ENCODE data around the gene NR6A1.
A peak's percentile ranks its signal among the peaks of the same experiment; 100 is the strongest.
"Not testable (repeated sequence)": the region's sequence is repeated elsewhere in the genome, so short reads cannot be mapped to it uniquely, and the experiment has no call there.

Gene NR6A1

GRCh38 chr9:124774129-124774978 is 3.2 kb upstream of the NR6A1 start:
- DNase-seq = peak; percentile 14

- no peak for DNase-seq
These were observed 2.5 kb upstream of the NR6A1 start for GRCh38 chr9:124773473-124774128.

GRCh38 chr9:124772877-124773276 is 1.8 kb upstream of the NR6A1 start:
- not testable (repeated sequence) for DNase-seq

GRCh38 chr9:124771867-124772679 is 962 bp upstream of the NR6A1 start:
- peak; percentile 26 for DNase-seq

- no peak for DNase-seq
These were observed 621 bp downstream of the NR6A1 start for GRCh38 chr9:124770359-124771020.

- no peak for DNase-seq
These were observed 1.4 kb downstream of the NR6A1 start for GRCh38 chr9:124769549-124770358.

GRCh38 chr9:124768750-124769548 is 2.2 kb downstream of the NR6A1 start:
- no peak for DNase-seq

GRCh38 chr9:124768334-124768733 is 2.8 kb downstream of the NR6A1 start:
- no peak for DNase-seq

GRCh38 chr9:124767821-124768220 is 3.3 kb downstream of the NR6A1 start:
- no peak for DNase-seq

GRCh38 chr9:124766815-124767554 is 4.1 kb downstream of the NR6A1 start:
- DNase-seq = no peak

- no peak for DNase-seq
These were observed 4.8 kb downstream of the NR6A1 start for GRCh38 chr9:124766326-124766725.

GRCh38 chr9:124765439-124765835 is 5.7 kb downstream of the NR6A1 start:
- no peak for DNase-seq

- no peak for DNase-seq
These were observed 6.2 kb downstream of the NR6A1 start for GRCh38 chr9:124764774-124765438.

- no peak for DNase-seq
These were observed 8.5 kb downstream of the NR6A1 start for GRCh38 chr9:124762633-124763032.

- no peak for DNase-seq
These were observed 9.4 kb downstream of the NR6A1 start for GRCh38 chr9:124761710-124762109.

- no peak for DNase-seq
These were observed 9.9 kb downstream of the NR6A1 start for GRCh38 chr9:124761196-124761595.

GRCh38 chr9:124760719-124761118 is 10.4 kb downstream of the NR6A1 start:
- no peak for DNase-seq

- DNase-seq = no peak
These were observed 11.8 kb downstream of the NR6A1 start for GRCh38 chr9:124759327-124759726.

GRCh38 chr9:124758691-124759090 is 12.4 kb downstream of the NR6A1 start:
- no peak for DNase-seq

GRCh38 chr9:124758061-124758460 is 13.1 kb downstream of the NR6A1 start:
- no peak for DNase-seq
